HepG2 (cell line): Measurements from ENCODE around the gene ABHD6. TPM values are rescaled to one million over a fixed set of nuclear protein-coding genes. Genes with fewer than 3 reads are reported as not detected.

Experiments used
- HDAC1 ChIP-seq: sonication (generic); formaldehyde crosslinking; IDR thresholded peaks from 2 replicates; pipeline ENCODE4 v1.5.1; 2020; ENCODE audit warnings: mild to moderate bottlenecking, missing genetic modification reagents
- HOXA7 ChIP-seq: sonication (generic); formaldehyde crosslinking; IDR thresholded peaks from 2 replicates; pipeline ENCODE4 v1.8.1; 2022; ENCODE audit warnings: mild to moderate bottlenecking, missing genetic modification reagents, moderate library complexity
- NBN ChIP-seq: fragments of 450-650 bp; conservative IDR thresholded peaks from 2 replicates; pipeline ENCODE4 v1.6.1; 2017
- NFE2L1 ChIP-seq: sonication (generic); formaldehyde crosslinking; IDR thresholded peaks from 2 replicates; pipeline ENCODE4 v1.4.0; 2020; ENCODE audit warnings: missing genetic modification reagents, mild to moderate bottlenecking, borderline replicate concordance
- REXO4 ChIP-seq: sonication (generic); formaldehyde crosslinking; IDR thresholded peaks from 2 replicates; pipeline ENCODE4 v1.8.0; 2022; ENCODE audit warnings: missing genetic modification reagents, mild to moderate bottlenecking, borderline replicate concordance
- ZBTB42 ChIP-seq: sonication (generic); formaldehyde crosslinking; IDR thresholded peaks from 2 replicates; pipeline ENCODE4 v1.5.0; 2020; ENCODE audit warnings: mild to moderate bottlenecking, missing genetic modification reagents
- ZMYM3 ChIP-seq: sonication (generic); formaldehyde crosslinking; IDR thresholded peaks from 2 replicates; pipeline ENCODE4 v1.5.1; 2020; ENCODE audit warnings: mild to moderate bottlenecking, missing genetic modification reagents
- polyA plus RNA-seq, 8 experiments: library from polyadenylated mRNA; depleted of rRNA in 3 of 8; stranded (reverse) in 7 of 8; unstranded in 1 of 8; fragments of >200 nt; fragmentation: Illumina TruSeq in 4 of 8; extraction: Trizol in 4 of 8; gene quantifications; 2 replicates each; pipeline versions ENCODE4 v1.2.1 to v1.2.3, GENCODE V29; 2011 to 2016; ENCODE audit warnings: low read depth in 4 of 8, missing spikeins in 1 of 8, mixed read lengths in 1 of 8; ENCODE audit not compliant: insufficient read depth in 1 of 8
- total RNA-seq, 5 experiments: library from RNA; depleted of rRNA; stranded (reverse); fragments of >200 nt; fragmentation: Illumina TruSeq; extraction: Trizol; gene quantifications; 2 replicates each; pipeline ENCODE4 v1.2.3, GENCODE V29; 2016; ENCODE audit warnings: low read depth in 1 of 5
- TF ChIP-seq, protein P1 (sequence below), 2 experiments: fragments of 450-650 bp in 1 of 2; sonication (generic) in 1 of 2; formaldehyde crosslinking in 1 of 2; IDR thresholded peaks; 2 replicates each; pipeline versions ENCODE4 v1.6.1 to v1.8.0; 2016 to 2022; ENCODE audit warnings: antibody characterized with exemption in 1 of 2, mild to moderate bottlenecking in 1 of 2, missing genetic modification reagents in 1 of 2
- TF ChIP-seq, protein P2 (sequence below): sonication (generic); formaldehyde crosslinking; IDR thresholded peaks from 2 replicates; pipeline ENCODE4 v1.9.0; 2021; ENCODE audit warnings: missing genetic modification reagents, mild to moderate bottlenecking, borderline replicate concordance
- TF ChIP-seq, protein P3 (sequence below): sonication (generic); formaldehyde crosslinking; conservative IDR thresholded peaks from 2 replicates; pipeline ENCODE4 v1.4.0; 2020; ENCODE audit warnings: missing genetic modification reagents
- TF ChIP-seq, protein P4 (sequence below): sonication (generic); formaldehyde crosslinking; IDR thresholded peaks from 2 replicates; pipeline ENCODE4 v1.8.0; 2022; ENCODE audit warnings: missing genetic modification reagents, mild to moderate bottlenecking, inconsistent platforms, borderline replicate concordance
- TF ChIP-seq, protein P5 (sequence below): sonication (generic); formaldehyde crosslinking; IDR thresholded peaks from 2 replicates; pipeline ENCODE4 v1.9.0; 2022; ENCODE audit warnings: missing genetic modification reagents, mild to moderate bottlenecking, borderline replicate concordance

Gene ABHD6
- total and polyA plus RNA-seq, 2 of the 13 experiments (the other 11 are each of a cell fraction or from before 2014, with no cell fraction given), result 9.0 to 17.2 TPM

DNA sequence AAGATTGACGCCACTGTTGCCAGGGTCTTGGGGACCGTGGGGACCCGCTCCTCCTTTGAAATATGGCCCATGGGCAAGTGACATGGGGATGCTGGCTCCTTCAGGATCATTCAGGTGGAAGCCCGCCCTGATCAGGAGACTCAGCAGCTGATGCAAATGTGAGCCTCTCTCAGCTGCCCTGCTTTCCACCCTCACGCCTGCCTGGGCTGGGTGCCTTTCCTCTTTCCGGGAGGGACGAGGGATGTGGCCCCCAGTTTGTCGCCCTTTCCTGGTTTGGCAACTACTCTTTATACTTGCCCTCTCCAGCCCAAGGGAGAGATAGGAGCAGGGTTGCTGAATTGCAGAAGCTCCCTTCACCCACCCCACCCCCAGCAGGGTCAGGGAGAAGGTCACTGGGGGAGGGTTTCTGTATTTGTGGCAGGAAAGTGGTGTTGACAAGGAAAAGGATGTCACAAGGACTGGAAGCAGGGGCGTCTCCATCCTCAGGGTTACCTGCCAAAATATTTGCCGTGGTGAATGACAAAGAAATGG, 48.6 kb upstream of the ABHD6 start (continued):
- TF ChIP-seq, protein P1, sequence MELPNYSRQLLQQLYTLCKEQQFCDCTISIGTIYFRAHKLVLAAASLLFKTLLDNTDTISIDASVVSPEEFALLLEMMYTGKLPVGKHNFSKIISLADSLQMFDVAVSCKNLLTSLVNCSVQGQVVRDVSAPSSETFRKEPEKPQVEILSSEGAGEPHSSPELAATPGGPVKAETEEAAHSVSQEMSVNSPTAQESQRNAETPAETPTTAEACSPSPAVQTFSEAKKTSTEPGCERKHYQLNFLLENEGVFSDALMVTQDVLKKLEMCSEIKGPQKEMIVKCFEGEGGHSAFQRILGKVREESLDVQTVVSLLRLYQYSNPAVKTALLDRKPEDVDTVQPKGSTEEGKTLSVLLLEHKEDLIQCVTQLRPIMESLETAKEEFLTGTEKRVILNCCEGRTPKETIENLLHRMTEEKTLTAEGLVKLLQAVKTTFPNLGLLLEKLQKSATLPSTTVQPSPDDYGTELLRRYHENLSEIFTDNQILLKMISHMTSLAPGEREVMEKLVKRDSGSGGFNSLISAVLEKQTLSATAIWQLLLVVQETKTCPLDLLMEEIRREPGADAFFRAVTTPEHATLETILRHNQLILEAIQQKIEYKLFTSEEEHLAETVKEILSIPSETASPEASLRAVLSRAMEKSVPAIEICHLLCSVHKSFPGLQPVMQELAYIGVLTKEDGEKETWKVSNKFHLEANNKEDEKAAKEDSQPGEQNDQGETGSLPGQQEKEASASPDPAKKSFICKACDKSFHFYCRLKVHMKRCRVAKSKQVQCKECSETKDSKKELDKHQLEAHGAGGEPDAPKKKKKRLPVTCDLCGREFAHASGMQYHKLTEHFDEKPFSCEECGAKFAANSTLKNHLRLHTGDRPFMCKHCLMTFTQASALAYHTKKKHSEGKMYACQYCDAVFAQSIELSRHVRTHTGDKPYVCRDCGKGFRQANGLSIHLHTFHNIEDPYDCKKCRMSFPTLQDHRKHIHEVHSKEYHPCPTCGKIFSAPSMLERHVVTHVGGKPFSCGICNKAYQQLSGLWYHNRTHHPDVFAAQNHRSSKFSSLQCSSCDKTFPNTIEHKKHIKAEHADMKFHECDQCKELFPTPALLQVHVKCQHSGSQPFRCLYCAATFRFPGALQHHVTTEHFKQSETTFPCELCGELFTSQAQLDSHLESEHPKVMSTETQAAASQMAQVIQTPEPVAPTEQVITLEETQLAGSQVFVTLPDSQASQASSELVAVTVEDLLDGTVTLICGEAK (IDR thresholded peaks at IDR 0.05), result no peak
- TF ChIP-seq, protein P1 (CRISPR knock-in tag; IDR thresholded peaks at IDR 0.05), result 0 out of 2 replicates have a peak, but pooled peaks have one; percentile 38
- no peak for TF ChIP-seq REXO4 (CRISPR knock-in tag)
- TF ChIP-seq, protein P2, sequence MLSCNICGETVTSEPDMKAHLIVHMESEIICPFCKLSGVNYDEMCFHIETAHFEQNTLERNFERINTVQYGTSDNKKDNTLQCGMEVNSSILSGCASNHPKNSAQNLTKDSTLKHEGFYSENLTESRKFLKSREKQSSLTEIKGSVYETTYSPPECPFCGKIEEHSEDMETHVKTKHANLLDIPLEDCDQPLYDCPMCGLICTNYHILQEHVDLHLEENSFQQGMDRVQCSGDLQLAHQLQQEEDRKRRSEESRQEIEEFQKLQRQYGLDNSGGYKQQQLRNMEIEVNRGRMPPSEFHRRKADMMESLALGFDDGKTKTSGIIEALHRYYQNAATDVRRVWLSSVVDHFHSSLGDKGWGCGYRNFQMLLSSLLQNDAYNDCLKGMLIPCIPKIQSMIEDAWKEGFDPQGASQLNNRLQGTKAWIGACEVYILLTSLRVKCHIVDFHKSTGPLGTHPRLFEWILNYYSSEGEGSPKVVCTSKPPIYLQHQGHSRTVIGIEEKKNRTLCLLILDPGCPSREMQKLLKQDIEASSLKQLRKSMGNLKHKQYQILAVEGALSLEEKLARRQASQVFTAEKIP (CRISPR knock-in tag), result no peak
- peak; percentile 54 for TF ChIP-seq ZMYM3 (CRISPR knock-in tag)
- TF ChIP-seq, protein P3, sequence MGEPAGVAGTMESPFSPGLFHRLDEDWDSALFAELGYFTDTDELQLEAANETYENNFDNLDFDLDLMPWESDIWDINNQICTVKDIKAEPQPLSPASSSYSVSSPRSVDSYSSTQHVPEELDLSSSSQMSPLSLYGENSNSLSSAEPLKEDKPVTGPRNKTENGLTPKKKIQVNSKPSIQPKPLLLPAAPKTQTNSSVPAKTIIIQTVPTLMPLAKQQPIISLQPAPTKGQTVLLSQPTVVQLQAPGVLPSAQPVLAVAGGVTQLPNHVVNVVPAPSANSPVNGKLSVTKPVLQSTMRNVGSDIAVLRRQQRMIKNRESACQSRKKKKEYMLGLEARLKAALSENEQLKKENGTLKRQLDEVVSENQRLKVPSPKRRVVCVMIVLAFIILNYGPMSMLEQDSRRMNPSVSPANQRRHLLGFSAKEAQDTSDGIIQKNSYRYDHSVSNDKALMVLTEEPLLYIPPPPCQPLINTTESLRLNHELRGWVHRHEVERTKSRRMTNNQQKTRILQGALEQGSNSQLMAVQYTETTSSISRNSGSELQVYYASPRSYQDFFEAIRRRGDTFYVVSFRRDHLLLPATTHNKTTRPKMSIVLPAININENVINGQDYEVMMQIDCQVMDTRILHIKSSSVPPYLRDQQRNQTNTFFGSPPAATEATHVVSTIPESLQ (CRISPR knock-in tag), result no peak
- TF ChIP-seq ZBTB42 (CRISPR knock-in tag), result no peak
- no peak for TF ChIP-seq NBN
- TF ChIP-seq HDAC1 (CRISPR knock-in tag), result peak; percentile 55; the same call in 1 of the 2 replicates
- no peak for TF ChIP-seq NFE2L1
- no peak for TF ChIP-seq HOXA7 (CRISPR knock-in tag)
- TF ChIP-seq, protein P4, sequence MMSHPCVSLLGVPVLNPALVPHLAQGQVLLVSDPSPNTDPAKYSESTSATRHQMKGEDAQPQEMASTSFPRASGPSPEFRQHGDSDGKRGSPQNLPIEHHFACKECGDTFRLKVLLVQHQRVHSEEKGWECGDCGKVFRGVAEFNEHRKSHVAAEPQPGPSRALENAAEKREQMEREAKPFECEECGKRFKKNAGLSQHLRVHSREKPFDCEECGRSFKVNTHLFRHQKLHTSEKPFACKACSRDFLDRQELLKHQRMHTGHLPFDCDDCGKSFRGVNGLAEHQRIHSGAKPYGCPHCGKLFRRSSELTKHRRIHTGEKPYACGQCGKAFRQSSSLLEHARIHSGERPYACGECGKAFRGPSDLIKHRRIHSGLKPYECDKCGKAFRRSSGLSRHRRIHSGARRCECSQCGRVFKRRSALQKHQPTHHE (CRISPR knock-in tag), result no peak
- TF ChIP-seq, protein P5, sequence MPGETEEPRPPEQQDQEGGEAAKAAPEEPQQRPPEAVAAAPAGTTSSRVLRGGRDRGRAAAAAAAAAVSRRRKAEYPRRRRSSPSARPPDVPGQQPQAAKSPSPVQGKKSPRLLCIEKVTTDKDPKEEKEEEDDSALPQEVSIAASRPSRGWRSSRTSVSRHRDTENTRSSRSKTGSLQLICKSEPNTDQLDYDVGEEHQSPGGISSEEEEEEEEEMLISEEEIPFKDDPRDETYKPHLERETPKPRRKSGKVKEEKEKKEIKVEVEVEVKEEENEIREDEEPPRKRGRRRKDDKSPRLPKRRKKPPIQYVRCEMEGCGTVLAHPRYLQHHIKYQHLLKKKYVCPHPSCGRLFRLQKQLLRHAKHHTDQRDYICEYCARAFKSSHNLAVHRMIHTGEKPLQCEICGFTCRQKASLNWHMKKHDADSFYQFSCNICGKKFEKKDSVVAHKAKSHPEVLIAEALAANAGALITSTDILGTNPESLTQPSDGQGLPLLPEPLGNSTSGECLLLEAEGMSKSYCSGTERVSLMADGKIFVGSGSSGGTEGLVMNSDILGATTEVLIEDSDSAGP (CRISPR knock-in tag), result peak; percentile 41; the same call in 1 of the 2 replicates
